ENCODE measurements around the gene RAB3A.
A peak's percentile ranks its signal among the peaks of the same experiment; 100 is the strongest.

Gene RAB3A

GRCh38 chr19:18152817-18153555 lies 50.9 kb downstream of the RAB3A start, which contains the start of gene PIK3R2:
Gene PIK3R2, plus strand, starts transcription at chr19:18153163. Its CDS starts 2,717 bp downstream, at chr19:18155880.
- DNase-seq (ENCODE audit: extremely low read depth in 1 of 2, low read depth in 1 of 2) = peak; percentile 97 to 100

GRCh38 chr19:18152442-18152816 lies 51.4 kb downstream of the RAB3A start:
- DNase-seq (ENCODE audit: extremely low read depth in 1 of 2, low read depth in 1 of 2) = peak; percentile 94 to 97

GRCh38 chr19:18150776-18151624 lies 52.8 kb downstream of the RAB3A start:
- no peak for DNase-seq (ENCODE audit: extremely low read depth in 1 of 2, low read depth in 1 of 2)

GRCh38 chr19:18149596-18149975 lies 54.3 kb downstream of the RAB3A start:
- no peak for DNase-seq (ENCODE audit: extremely low read depth in 1 of 2, low read depth in 1 of 2)

- no peak for DNase-seq (ENCODE audit: extremely low read depth in 1 of 2, low read depth in 1 of 2)
These were observed 56.4 kb downstream of the RAB3A start for GRCh38 chr19:18147396-18147795.

All from stimulated activated CD8-positive, alpha-beta memory T cell treated with anti-CD3 and anti-CD28 coated beads, Interleukin-7, amount 100 ng/mL, for 48 hours (primary cell).